ENCODE data around the gene TNFSF10. TPM values are rescaled to one million over a fixed set of nuclear protein-coding genes. Genes with fewer than 3 reads are reported as not detected.
A peak's percentile ranks its signal among the peaks of the same experiment; 100 is the strongest.
"Not testable (repeated sequence)": the region's sequence is repeated elsewhere in the genome, so short reads cannot be mapped to it uniquely, and the experiment has no call there.

The TNFSF10 gene
- total RNA-seq, 1 experiment from 2014 or later, result 1.0 TPM

GRCh38 chr3:172538368-172539151 lies 15.3 kb upstream of the TNFSF10 start:
- no peaks in the 10 kb centered on the region for H3K27me3 ChIP-seq (replicated peaks)
- H3K36me3 ChIP-seq, result no peaks in the 10 kb centered on the region
- H3K27ac ChIP-seq, result no peak overlapping the region
- H3K4me3 ChIP-seq, result no peak overlapping the region
- H3K9me3 ChIP-seq (replicated peaks), result no peaks in the 10 kb centered on the region
- DNase-seq (ENCODE audit: low read depth in 1 of 2, low spot score in 2 of 2), result no peak
- peaks cover 8% of the 10 kb centered on the region for H3K4me1 ChIP-seq (replicated peaks)

- Histone ChIP-seq H3K27me3 (replicated peaks) (no peaks in the 10 kb centered on the region), H3K4me3 (no peak overlapping the region), H3K4me1 (replicated peaks) (peaks cover 8% of the 10 kb centered on the region), H3K9me3 (replicated peaks) (no peaks in the 10 kb centered on the region), H3K27ac (no peak overlapping the region), H3K36me3 (no peaks in the 10 kb centered on the region)
- no peak for DNase-seq (ENCODE audit: low read depth in 1 of 2, low spot score in 2 of 2)
Measured at GRCh38 chr3:172537507-172538158, 14.4 kb upstream of the TNFSF10 start.

GRCh38 chr3:172536993-172537419 lies 13.8 kb upstream of the TNFSF10 start:
- no peak for DNase-seq (ENCODE audit: low read depth in 1 of 2, low spot score in 2 of 2)
- no peaks in the 10 kb centered on the region for H3K27me3 ChIP-seq (replicated peaks)
- H3K4me1 ChIP-seq (replicated peaks), result peaks cover 8% of the 10 kb centered on the region
- no peak overlapping the region for H3K27ac ChIP-seq
- H3K4me3 ChIP-seq, result no peak overlapping the region
- no peaks in the 10 kb centered on the region for H3K9me3 ChIP-seq (replicated peaks)
- no peaks in the 10 kb centered on the region for H3K36me3 ChIP-seq

- H3K9me3 ChIP-seq (replicated peaks), result no peaks in the 10 kb centered on the region
- H3K4me1 ChIP-seq (replicated peaks), result peaks cover 6% of the 10 kb centered on the region
- no peak overlapping the region for H3K27ac ChIP-seq
- no peak for DNase-seq (ENCODE audit: low read depth in 1 of 2, low spot score in 2 of 2)
- H3K4me3 ChIP-seq, result no peak overlapping the region
- H3K27me3 ChIP-seq (replicated peaks), result no peaks in the 10 kb centered on the region
- no peaks in the 10 kb centered on the region for H3K36me3 ChIP-seq
Measured at GRCh38 chr3:172536505-172536904, 13.3 kb upstream of the TNFSF10 start.

- Histone ChIP-seq H3K4me3 (no peak overlapping the region), H3K27ac (no peak overlapping the region), H3K9me3 (replicated peaks) (no peaks in the 10 kb centered on the region), H3K36me3 (no peaks in the 10 kb centered on the region), H3K4me1 (replicated peaks) (no peaks in the 10 kb centered on the region), H3K27me3 (replicated peaks) (no peaks in the 10 kb centered on the region)
- DNase-seq (ENCODE audit: low read depth in 1 of 2, low spot score in 2 of 2), result no peak
Measured at GRCh38 chr3:172530566-172530965, 7.3 kb upstream of the TNFSF10 start.

- H3K27me3 ChIP-seq (replicated peaks), result no peaks in the 10 kb centered on the region
- no peak for DNase-seq (ENCODE audit: low read depth in 1 of 2, low spot score in 2 of 2)
- H3K27ac ChIP-seq, result no peak overlapping the region
- no peaks in the 10 kb centered on the region for H3K36me3 ChIP-seq
- no peaks in the 10 kb centered on the region for H3K9me3 ChIP-seq (replicated peaks)
- no peaks in the 10 kb centered on the region; the same call in 1 of the 2 replicates for H3K4me1 ChIP-seq (replicated peaks)
- no peak overlapping the region for H3K4me3 ChIP-seq
Measured at GRCh38 chr3:172530101-172530561, 6.9 kb upstream of the TNFSF10 start.

GRCh38 chr3:172528677-172529076 lies 5.4 kb upstream of the TNFSF10 start:
- H3K27me3 ChIP-seq (replicated peaks), result no peaks in the 10 kb centered on the region
- H3K27ac ChIP-seq, result no peak overlapping the region
- no peak overlapping the region for H3K4me3 ChIP-seq
- H3K36me3 ChIP-seq, result no peaks in the 10 kb centered on the region
- no peak for DNase-seq (ENCODE audit: low read depth in 1 of 2, low spot score in 2 of 2)
- H3K4me1 ChIP-seq (replicated peaks), result peaks cover 8% of the 10 kb centered on the region
- H3K9me3 ChIP-seq (replicated peaks), result no peaks in the 10 kb centered on the region

- H3K4me1 ChIP-seq (replicated peaks), result peaks cover 15% of the 10 kb centered on the region
- H3K27ac ChIP-seq, result no peak overlapping the region
- H3K36me3 ChIP-seq, result no peaks in the 10 kb centered on the region
- no peak for DNase-seq (ENCODE audit: low read depth in 1 of 2, low spot score in 2 of 2)
- no peaks in the 10 kb centered on the region for H3K27me3 ChIP-seq (replicated peaks)
- H3K9me3 ChIP-seq (replicated peaks), result no peaks in the 10 kb centered on the region
- H3K4me3 ChIP-seq, result no peak overlapping the region
Measured at GRCh38 chr3:172527306-172527705, 4.1 kb upstream of the TNFSF10 start.

GRCh38 chr3:172525116-172525613 lies 1.9 kb upstream of the TNFSF10 start:
- Histone ChIP-seq H3K9me3 (replicated peaks) (no peaks in the 10 kb centered on the region), H3K36me3 (no peaks in the 10 kb centered on the region), H3K27ac (peak overlapping the region; percentile 34; the same call in 1 of the 2 replicates), H3K4me1 (replicated peaks) (peaks cover 25% of the 10 kb centered on the region), H3K27me3 (replicated peaks) (no peaks in the 10 kb centered on the region), H3K4me3 (no peak overlapping the region)
- no peak for DNase-seq (ENCODE audit: low read depth in 1 of 2, low spot score in 2 of 2)

- no peak overlapping the region for H3K4me3 ChIP-seq
- H3K27me3 ChIP-seq (replicated peaks), result no peaks in the 10 kb centered on the region
- H3K9me3 ChIP-seq (replicated peaks), result no peaks in the 10 kb centered on the region
- H3K4me1 ChIP-seq (replicated peaks), result peaks cover 27% of the 10 kb centered on the region
- peak overlapping the region; percentile 34; the same call in 1 of the 2 replicates for H3K27ac ChIP-seq
- peak in 1 of 2 experiments; percentile 46 for DNase-seq (ENCODE audit: low read depth in 1 of 2, low spot score in 2 of 2)
- no peaks in the 10 kb centered on the region for H3K36me3 ChIP-seq
Measured at GRCh38 chr3:172524611-172525010, 1.4 kb upstream of the TNFSF10 start.

GRCh38 chr3:172521837-172522726 lies 1.1 kb downstream of the TNFSF10 start:
- not testable (repeated sequence) for H3K9me3 ChIP-seq (replicated peaks); H3K27me3 ChIP-seq (replicated peaks); H3K4me3 ChIP-seq; H3K36me3 ChIP-seq; H3K27ac ChIP-seq; DNase-seq (ENCODE audit: low read depth in 1 of 2, low spot score in 2 of 2)
- peaks cover 27% of the 10 kb centered on the region for H3K4me1 ChIP-seq (replicated peaks)

- no peaks in the 10 kb centered on the region for H3K36me3 ChIP-seq
- H3K9me3 ChIP-seq (replicated peaks), result no peaks in the 10 kb centered on the region
- peaks cover 44% of the 10 kb centered on the region for H3K4me1 ChIP-seq (replicated peaks)
- H3K27ac ChIP-seq, result peak overlapping the region; percentile 23
- no peaks in the 10 kb centered on the region for H3K27me3 ChIP-seq (replicated peaks)
- DNase-seq (ENCODE audit: low read depth in 1 of 2, low spot score in 2 of 2), result peak; percentile 57 to 59
- H3K4me3 ChIP-seq, result no peak overlapping the region
Measured at GRCh38 chr3:172520301-172520831, 2.9 kb downstream of the TNFSF10 start.

- no peaks in the 10 kb centered on the region for H3K27me3 ChIP-seq (replicated peaks)
- H3K4me1 ChIP-seq (replicated peaks), result peaks cover 47% of the 10 kb centered on the region
- no peaks in the 10 kb centered on the region for H3K36me3 ChIP-seq
- H3K4me3 ChIP-seq, result no peak overlapping the region
- no peak overlapping the region; the same call in 1 of the 2 replicates for H3K27ac ChIP-seq
- no peaks in the 10 kb centered on the region for H3K9me3 ChIP-seq (replicated peaks)
- no peak for DNase-seq (ENCODE audit: low read depth in 1 of 2, low spot score in 2 of 2)
Measured at GRCh38 chr3:172519740-172520139, 3.5 kb downstream of the TNFSF10 start.
